ENCODE measurements around the gene TRIM14. TPM values are rescaled to one million over a fixed set of nuclear protein-coding genes. Genes with fewer than 3 reads are reported as not detected.
"Not testable (repeated sequence)": the region's sequence is repeated elsewhere in the genome, so short reads cannot be mapped to it uniquely, and the experiment has no call there.

TRIM14 gene
- polyA plus RNA-seq, 2 donors = 9.3 to 12.2 TPM

DNA sequence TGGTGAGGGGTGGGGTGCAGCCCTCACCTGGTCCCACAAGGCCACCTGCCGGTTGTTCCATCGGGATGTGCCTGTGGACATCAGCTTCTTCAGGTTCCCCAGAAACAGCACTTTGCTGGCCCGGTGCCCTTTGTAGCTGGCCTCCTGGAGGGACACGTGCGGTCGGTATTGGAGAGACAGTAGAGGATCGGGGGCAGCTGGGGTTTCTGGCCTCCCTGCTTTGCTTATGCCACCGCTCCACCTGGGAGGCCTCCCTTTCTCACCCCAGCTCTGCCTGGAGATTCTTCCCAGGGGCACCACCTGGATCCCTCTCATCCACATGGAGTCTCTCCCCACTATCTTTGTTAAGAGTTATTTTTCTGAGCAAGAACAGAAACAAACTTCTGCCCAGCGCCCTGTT lies 13.1 kb upstream of the TRIM14 start:
- H3K36me3 ChIP-seq (ENCODE audit: control insufficient read depth in 2 of 2, insufficient read depth in 2 of 2, low read length in 1 of 2) = peaks cover 0 to 29% of the 10 kb centered on the region in 2 donors
- WGBS, 2 donors = 89 to 90% methylated on average over 9 of the region's 9 CpGs

DNA sequence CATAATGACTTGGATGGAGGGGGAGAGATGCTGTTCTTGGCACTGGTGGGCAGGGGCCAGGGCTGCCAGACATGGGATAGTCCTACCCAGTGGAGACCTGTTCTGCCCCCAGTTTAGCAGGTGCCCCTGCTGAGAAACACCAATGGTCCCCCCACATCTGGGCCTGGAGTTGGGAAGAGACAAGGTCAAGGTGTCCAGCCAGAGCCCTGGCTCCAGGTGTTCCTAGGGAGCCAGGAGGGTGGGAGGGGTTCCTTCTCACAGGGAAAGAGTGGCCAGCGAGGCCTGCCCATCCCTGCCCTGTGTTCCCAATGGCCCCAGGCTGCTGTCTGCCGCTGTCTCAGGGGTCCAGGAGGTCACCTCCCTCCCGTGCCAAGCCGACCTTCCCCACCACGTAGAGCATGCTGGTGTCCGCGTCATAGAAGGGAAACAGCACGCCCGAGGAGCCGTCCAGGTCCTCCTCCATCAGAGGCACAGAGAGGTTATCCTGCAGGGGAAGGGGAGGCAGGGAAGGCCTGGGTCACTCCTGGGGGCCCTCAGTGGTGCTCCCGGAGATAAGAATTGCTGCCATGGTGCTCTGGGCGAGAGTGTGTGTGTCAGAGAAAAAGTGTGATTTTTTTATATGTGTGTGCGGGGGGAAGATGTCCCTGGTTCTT lies 11.7 kb upstream of the TRIM14 start:
- Histone ChIP-seq H3K9me3 (ENCODE audit: control insufficient read depth in 2 of 2, insufficient read depth in 1 of 2, low read depth in 1 of 2, low read length in 1 of 2) (no peaks in the 10 kb centered on the region), H3K4me1 (ENCODE audit: control insufficient read depth in 2 of 2, insufficient read depth in 2 of 2, low read length in 1 of 2) (no peaks in the 10 kb centered on the region), H3K27me3 (ENCODE audit: control insufficient read depth in 1 of 2, insufficient read depth in 2 of 2, low read length in 2 of 2) (no peaks in the 10 kb centered on the region), H3K36me3 (ENCODE audit: control insufficient read depth in 2 of 2, insufficient read depth in 2 of 2, low read length in 1 of 2) (peaks cover 0 to 32% of the 10 kb centered on the region in 2 donors), H3K4me3 (ENCODE audit: low read depth in 1 of 2, low read length in 2 of 2) (no peak overlapping the region), H3K27ac (ENCODE audit: low read depth in 2 of 2, low read length in 1 of 2) (no peak overlapping the region)
- whole genome bisulfite sequencing, 2 donors = 90 to 95% methylated on average over 13 of the region's 13 CpGs

More for the DNA sequence above, 13.1 kb upstream of the TRIM14 start:
- Histone ChIP-seq H3K27me3 (ENCODE audit: control insufficient read depth in 1 of 2, insufficient read depth in 2 of 2, low read length in 2 of 2) (no peaks in the 10 kb centered on the region), H3K4me3 (ENCODE audit: low read depth in 1 of 2, low read length in 2 of 2) (no peak overlapping the region), H3K4me1 (ENCODE audit: control insufficient read depth in 2 of 2, insufficient read depth in 2 of 2, low read length in 1 of 2) (no peaks in the 10 kb centered on the region), H3K9me3 (ENCODE audit: control insufficient read depth in 2 of 2, insufficient read depth in 1 of 2, low read depth in 1 of 2, low read length in 1 of 2) (no peaks in the 10 kb centered on the region), H3K27ac (ENCODE audit: low read depth in 2 of 2, low read length in 1 of 2) (no peak overlapping the region)

GRCh38 chr9:98130060-98130459 lies 11.0 kb upstream of the TRIM14 start:
- H3K4me1 ChIP-seq (ENCODE audit: control insufficient read depth in 2 of 2, insufficient read depth in 2 of 2, low read length in 1 of 2); H3K9me3 ChIP-seq (ENCODE audit: control insufficient read depth in 2 of 2, insufficient read depth in 1 of 2, low read depth in 1 of 2, low read length in 1 of 2): not testable (repeated sequence)

DNA sequence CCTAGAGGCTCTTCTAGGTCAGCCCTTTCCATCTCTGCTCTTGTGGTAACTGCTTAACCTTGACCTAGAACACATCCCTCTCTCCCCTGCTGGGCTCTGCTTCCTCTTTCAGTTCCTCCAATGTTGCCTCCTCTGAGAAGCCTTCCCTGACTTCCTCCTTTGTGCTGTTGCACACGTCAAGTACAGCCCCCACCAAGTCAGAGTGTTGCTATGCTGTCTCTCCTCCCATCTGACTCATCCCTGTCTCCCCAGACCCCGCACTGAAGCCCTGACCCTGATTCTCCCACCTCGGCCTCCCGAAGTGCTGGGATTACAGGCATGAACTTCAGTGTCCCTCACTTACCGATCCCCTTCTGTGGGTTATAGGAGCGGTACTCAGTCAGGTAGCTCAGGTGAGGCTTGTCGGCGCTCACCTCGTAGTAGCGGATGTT lies 10.4 kb upstream of the TRIM14 start:
- H3K4me3 ChIP-seq (ENCODE audit: low read depth in 1 of 2, low read length in 2 of 2) = no peak overlapping the region
- no peaks in the 10 kb centered on the region for H3K27me3 ChIP-seq (ENCODE audit: control insufficient read depth in 1 of 2, insufficient read depth in 2 of 2, low read length in 2 of 2)
- no peaks in the 10 kb centered on the region for H3K4me1 ChIP-seq (ENCODE audit: control insufficient read depth in 2 of 2, insufficient read depth in 2 of 2, low read length in 1 of 2)
- peaks cover 0 to 34% of the 10 kb centered on the region in 2 donors for H3K36me3 ChIP-seq (ENCODE audit: control insufficient read depth in 2 of 2, insufficient read depth in 2 of 2, low read length in 1 of 2)
- no peaks in the 10 kb centered on the region for H3K9me3 ChIP-seq (ENCODE audit: control insufficient read depth in 2 of 2, insufficient read depth in 1 of 2, low read depth in 1 of 2, low read length in 1 of 2)
- WGBS, 2 donors = 89 to 90% methylated on average over 10 of the region's 10 CpGs
- no peak overlapping the region for H3K27ac ChIP-seq (ENCODE audit: low read depth in 2 of 2, low read length in 1 of 2)

More at GRCh38 chr9:98130060-98130459, 11.0 kb upstream of the TRIM14 start:
- H3K27me3 ChIP-seq (ENCODE audit: control insufficient read depth in 1 of 2, insufficient read depth in 2 of 2, low read length in 2 of 2); H3K27ac ChIP-seq (ENCODE audit: low read depth in 2 of 2, low read length in 1 of 2); H3K4me3 ChIP-seq (ENCODE audit: low read depth in 1 of 2, low read length in 2 of 2): not testable (repeated sequence)
- WGBS, 2 donors = 95 to 99% methylated on average over 4 of the region's 4 CpGs
- peaks cover 0 to 33% of the 10 kb centered on the region in 2 donors for H3K36me3 ChIP-seq (ENCODE audit: control insufficient read depth in 2 of 2, insufficient read depth in 2 of 2, low read length in 1 of 2)

DNA sequence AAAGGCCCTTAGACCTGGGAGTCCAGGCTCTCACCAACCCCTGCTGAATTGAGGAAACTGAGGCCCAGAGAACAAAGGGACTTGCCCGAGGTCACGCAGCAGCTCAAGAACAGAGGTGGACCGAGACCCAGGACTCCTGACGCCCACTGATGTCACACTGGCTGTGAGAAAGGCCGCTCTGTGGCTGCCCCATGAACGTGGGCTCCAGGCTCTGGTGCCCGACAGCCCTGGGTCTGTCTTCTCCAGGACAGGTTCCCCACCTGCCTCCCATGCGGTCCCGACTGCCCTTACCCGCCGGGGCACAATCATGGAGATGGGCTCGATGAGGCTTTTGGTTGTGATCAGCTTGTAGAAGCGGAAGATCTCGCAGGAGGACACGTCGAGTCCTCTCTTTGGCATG lies 9.3 kb upstream of the TRIM14 start:
- H3K27ac ChIP-seq (ENCODE audit: low read depth in 2 of 2, low read length in 1 of 2) = no peak overlapping the region
- no peaks in the 10 kb centered on the region for H3K4me1 ChIP-seq (ENCODE audit: control insufficient read depth in 2 of 2, insufficient read depth in 2 of 2, low read length in 1 of 2)
- 94 to 95% methylated on average over 16 of the region's 16 CpGs for WGBS, 2 donors
- peaks cover 0 to 34% of the 10 kb centered on the region in 2 donors for H3K36me3 ChIP-seq (ENCODE audit: control insufficient read depth in 2 of 2, insufficient read depth in 2 of 2, low read length in 1 of 2)
- no peaks in the 10 kb centered on the region for H3K9me3 ChIP-seq (ENCODE audit: control insufficient read depth in 2 of 2, insufficient read depth in 1 of 2, low read depth in 1 of 2, low read length in 1 of 2)
- H3K27me3 ChIP-seq (ENCODE audit: control insufficient read depth in 1 of 2, insufficient read depth in 2 of 2, low read length in 2 of 2) = no peaks in the 10 kb centered on the region
- H3K4me3 ChIP-seq (ENCODE audit: low read depth in 1 of 2, low read length in 2 of 2) = no peak overlapping the region

DNA sequence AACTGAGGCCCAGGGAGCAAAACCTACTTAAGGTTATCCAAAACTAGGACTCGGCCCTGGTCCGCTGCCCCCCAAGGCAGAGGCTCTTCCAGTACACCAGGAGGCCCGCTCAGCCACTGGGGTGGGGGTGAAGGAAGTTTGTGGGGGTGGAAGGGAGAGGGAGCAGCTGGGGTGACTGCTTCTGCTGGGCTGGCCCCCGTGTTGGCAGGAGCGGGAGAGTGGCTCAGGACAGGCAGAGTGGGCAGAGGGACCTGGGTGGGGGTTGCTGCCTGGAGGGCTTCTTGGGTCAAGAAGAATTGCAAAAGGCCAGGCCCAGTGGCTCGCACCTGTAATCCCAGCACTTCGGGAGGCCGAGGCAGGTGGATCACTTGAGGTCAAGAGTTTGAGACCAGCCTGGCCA lies 8.2 kb upstream of the TRIM14 start:
- H3K4me3 ChIP-seq (ENCODE audit: low read depth in 1 of 2, low read length in 2 of 2) = no peak overlapping the region
- peaks cover 0 to 26% of the 10 kb centered on the region in 2 donors for H3K36me3 ChIP-seq (ENCODE audit: control insufficient read depth in 2 of 2, insufficient read depth in 2 of 2, low read length in 1 of 2)
- H3K27ac ChIP-seq (ENCODE audit: low read depth in 2 of 2, low read length in 1 of 2) = no peak overlapping the region
- no peaks in the 10 kb centered on the region for H3K4me1 ChIP-seq (ENCODE audit: control insufficient read depth in 2 of 2, insufficient read depth in 2 of 2, low read length in 1 of 2)
- no peaks in the 10 kb centered on the region for H3K27me3 ChIP-seq (ENCODE audit: control insufficient read depth in 1 of 2, insufficient read depth in 2 of 2, low read length in 2 of 2)
- 97% methylated on average over 8 of the region's 8 CpGs for WGBS, 2 donors
- no peaks in the 10 kb centered on the region for H3K9me3 ChIP-seq (ENCODE audit: control insufficient read depth in 2 of 2, insufficient read depth in 1 of 2, low read depth in 1 of 2, low read length in 1 of 2)

- Histone ChIP-seq H3K4me1 (ENCODE audit: control insufficient read depth in 2 of 2, insufficient read depth in 2 of 2, low read length in 1 of 2) (peaks cover 0 to 5% of the 10 kb centered on the region in 2 donors), H3K4me3 (ENCODE audit: low read depth in 1 of 2, low read length in 2 of 2) (no peak overlapping the region), H3K27me3 (ENCODE audit: control insufficient read depth in 1 of 2, insufficient read depth in 2 of 2, low read length in 2 of 2) (no peaks in the 10 kb centered on the region), H3K36me3 (ENCODE audit: control insufficient read depth in 2 of 2, insufficient read depth in 2 of 2, low read length in 1 of 2) (peaks cover 0 to 17% of the 10 kb centered on the region in 2 donors), H3K9me3 (ENCODE audit: control insufficient read depth in 2 of 2, insufficient read depth in 1 of 2, low read depth in 1 of 2, low read length in 1 of 2) (no peaks in the 10 kb centered on the region), H3K27ac (ENCODE audit: low read depth in 2 of 2, low read length in 1 of 2) (no peak overlapping the region)
- WGBS, 2 donors = 89 to 91% methylated on average over 15 of the region's 15 CpGs
Observed at GRCh38 chr9:98124637-98125426, 5.8 kb upstream of the TRIM14 start.

DNA sequence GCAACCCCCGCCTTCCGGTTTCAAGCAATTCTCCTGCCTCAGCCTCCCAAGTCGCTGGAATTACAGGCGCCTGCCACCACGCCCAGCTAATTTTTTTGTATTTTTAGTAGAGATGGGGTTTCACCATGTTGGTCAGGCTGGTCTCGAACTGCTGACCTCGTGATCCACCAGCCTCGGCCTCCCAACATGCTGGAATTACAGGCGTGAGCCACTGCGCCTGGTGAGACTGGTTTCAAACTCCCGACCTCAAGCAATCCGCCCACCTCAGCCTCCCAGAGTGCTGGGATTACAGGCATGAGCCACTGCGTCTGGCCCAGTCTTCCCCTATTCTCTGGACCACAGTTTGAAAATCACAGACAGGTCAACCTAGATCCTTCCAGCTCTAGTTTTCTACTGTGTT lies 5.1 kb upstream of the TRIM14 start:
- 93 to 94% methylated on average over 13 of the region's 13 CpGs for WGBS, 2 donors
- not testable (repeated sequence) for H3K9me3 ChIP-seq (ENCODE audit: control insufficient read depth in 2 of 2, insufficient read depth in 1 of 2, low read depth in 1 of 2, low read length in 1 of 2); H3K4me1 ChIP-seq (ENCODE audit: control insufficient read depth in 2 of 2, insufficient read depth in 2 of 2, low read length in 1 of 2); H3K27ac ChIP-seq (ENCODE audit: low read depth in 2 of 2, low read length in 1 of 2); H3K4me3 ChIP-seq (ENCODE audit: low read depth in 1 of 2, low read length in 2 of 2); H3K27me3 ChIP-seq (ENCODE audit: control insufficient read depth in 1 of 2, insufficient read depth in 2 of 2, low read length in 2 of 2)
- peaks cover 0 to 17% of the 10 kb centered on the region in 2 donors for H3K36me3 ChIP-seq (ENCODE audit: control insufficient read depth in 2 of 2, insufficient read depth in 2 of 2, low read length in 1 of 2)

- Histone ChIP-seq H3K27me3 (ENCODE audit: control insufficient read depth in 1 of 2, insufficient read depth in 2 of 2, low read length in 2 of 2) (no peaks in the 10 kb centered on the region), H3K4me1 (ENCODE audit: control insufficient read depth in 2 of 2, insufficient read depth in 2 of 2, low read length in 1 of 2) (peaks cover 0 to 11% of the 10 kb centered on the region in 2 donors), H3K36me3 (ENCODE audit: control insufficient read depth in 2 of 2, insufficient read depth in 2 of 2, low read length in 1 of 2) (peaks cover 0 to 4% of the 10 kb centered on the region in 2 donors), H3K27ac (ENCODE audit: low read depth in 2 of 2, low read length in 1 of 2) (peak overlapping the region in 1 of 2 donors; percentile 59), H3K4me3 (ENCODE audit: low read depth in 1 of 2, low read length in 2 of 2) (no peak overlapping the region), H3K9me3 (ENCODE audit: control insufficient read depth in 2 of 2, insufficient read depth in 1 of 2, low read depth in 1 of 2, low read length in 1 of 2) (no peaks in the 10 kb centered on the region)
- WGBS, 2 donors = 19 to 25% methylated on average over 3 of the region's 3 CpGs
Observed at GRCh38 chr9:98121058-98121457, 2.0 kb upstream of the TRIM14 start.

All from esophagus (tissue), 2 donors.